ENCODE data around the gene SSBP2.

Gene SSBP2

GRCh38 chr5:81363093-81363871 lies 387.6 kb downstream of the SSBP2 start:
- no peak for DNase-seq
